Neutrophil (primary cell): ENCODE results near the gene RAD51AP1.
"Not testable (repeated sequence)": the region's sequence is repeated elsewhere in the genome, so short reads cannot be mapped to it uniquely, and the experiment has no call there.

ENCODE experiments used
- H3K27ac ChIP-seq: fragments of 200-600 bp; sonication (generic); 2 replicates; pipeline ENCODE4 v1.5.1; 2016; ENCODE audit warnings: mild to moderate bottlenecking, moderate library complexity
- H3K27me3 ChIP-seq: fragments of 200-600 bp; sonication (generic); 2 replicates; pipeline ENCODE4 v1.6.0; 2016; ENCODE audit warnings: mild to moderate bottlenecking
- H3K36me3 ChIP-seq: fragments of 200-600 bp; sonication (generic); 2 replicates; pipeline ENCODE4 v1.5.1; 2017
- H3K4me1 ChIP-seq, 2 experiments: fragments of 200-600 bp in 1 of 2; sonication (generic) in 1 of 2; 1 replicate in 1 of 2; 2 replicates in 1 of 2; pipeline versions ENCODE4 v1.5.1 to v1.6.1; 2013 to 2016; ENCODE audit warnings: low read depth in 1 of 2, low read length in 1 of 2, mild to moderate bottlenecking in 1 of 2, moderate library complexity in 1 of 2; ENCODE audit not compliant: control insufficient read depth in 1 of 2, insufficient read depth in 1 of 2
- H3K4me3 ChIP-seq, 2 experiments: fragments of 200-600 bp in 1 of 2; sonication (generic) in 1 of 2; 1 replicate in 1 of 2; 2 replicates in 1 of 2; pipeline ENCODE4 v1.5.1; 2013 to 2016; ENCODE audit warnings: low read depth in 1 of 2, low read length in 1 of 2, mild to moderate bottlenecking in 1 of 2, moderate library complexity in 1 of 2
- H3K9me3 ChIP-seq: fragments of 200-600 bp; sonication (generic); 2 replicates; pipeline ENCODE4 v1.5.1; 2016
- TF ChIP-seq, protein P1 (sequence below): fragments of 200-600 bp; sonication (generic); IDR thresholded peaks from 2 replicates; pipeline ENCODE4 v1.5.1; 2016; ENCODE audit warnings: antibody characterized with exemption

The RAD51AP1 gene

DNA sequence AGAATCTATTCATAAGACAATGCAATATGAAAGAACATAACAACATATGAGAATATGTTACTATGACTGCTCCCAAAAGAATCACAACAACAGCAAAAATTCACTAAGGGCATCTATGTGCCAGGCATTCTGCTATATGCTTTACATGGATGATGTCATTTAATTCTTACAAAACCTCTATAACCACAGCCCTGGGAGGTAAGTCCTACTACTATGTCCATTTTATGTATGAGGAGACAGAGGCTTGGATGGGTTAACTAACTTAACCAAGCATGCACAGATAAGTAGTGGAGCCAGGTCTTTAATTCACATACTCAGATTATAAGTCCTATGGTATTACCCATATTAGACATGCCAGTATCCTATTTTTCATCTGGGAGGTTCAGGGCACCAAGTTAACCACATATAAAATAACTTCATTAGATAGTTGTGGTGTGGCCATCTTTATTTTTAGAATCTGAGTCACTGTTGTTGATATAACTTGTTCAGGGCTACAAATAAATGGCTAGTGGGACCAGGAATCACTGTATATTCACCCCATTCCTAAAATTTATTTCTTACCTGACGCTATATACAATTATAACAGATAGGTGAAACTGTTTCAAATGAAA lies 33.2 kb upstream of the RAD51AP1 start:
- Histone ChIP-seq H3K36me3 (peaks cover 42% of the 10 kb centered on the region), H3K27ac (no peak overlapping the region), H3K4me3 (no peak overlapping the region), H3K27me3 (no peaks in the 10 kb centered on the region), H3K9me3 (no peaks in the 10 kb centered on the region), H3K4me1 (no peaks in the 10 kb centered on the region)
- TF ChIP-seq, protein P1, sequence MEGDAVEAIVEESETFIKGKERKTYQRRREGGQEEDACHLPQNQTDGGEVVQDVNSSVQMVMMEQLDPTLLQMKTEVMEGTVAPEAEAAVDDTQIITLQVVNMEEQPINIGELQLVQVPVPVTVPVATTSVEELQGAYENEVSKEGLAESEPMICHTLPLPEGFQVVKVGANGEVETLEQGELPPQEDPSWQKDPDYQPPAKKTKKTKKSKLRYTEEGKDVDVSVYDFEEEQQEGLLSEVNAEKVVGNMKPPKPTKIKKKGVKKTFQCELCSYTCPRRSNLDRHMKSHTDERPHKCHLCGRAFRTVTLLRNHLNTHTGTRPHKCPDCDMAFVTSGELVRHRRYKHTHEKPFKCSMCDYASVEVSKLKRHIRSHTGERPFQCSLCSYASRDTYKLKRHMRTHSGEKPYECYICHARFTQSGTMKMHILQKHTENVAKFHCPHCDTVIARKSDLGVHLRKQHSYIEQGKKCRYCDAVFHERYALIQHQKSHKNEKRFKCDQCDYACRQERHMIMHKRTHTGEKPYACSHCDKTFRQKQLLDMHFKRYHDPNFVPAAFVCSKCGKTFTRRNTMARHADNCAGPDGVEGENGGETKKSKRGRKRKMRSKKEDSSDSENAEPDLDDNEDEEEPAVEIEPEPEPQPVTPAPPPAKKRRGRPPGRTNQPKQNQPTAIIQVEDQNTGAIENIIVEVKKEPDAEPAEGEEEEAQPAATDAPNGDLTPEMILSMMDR, result no peak

DNA sequence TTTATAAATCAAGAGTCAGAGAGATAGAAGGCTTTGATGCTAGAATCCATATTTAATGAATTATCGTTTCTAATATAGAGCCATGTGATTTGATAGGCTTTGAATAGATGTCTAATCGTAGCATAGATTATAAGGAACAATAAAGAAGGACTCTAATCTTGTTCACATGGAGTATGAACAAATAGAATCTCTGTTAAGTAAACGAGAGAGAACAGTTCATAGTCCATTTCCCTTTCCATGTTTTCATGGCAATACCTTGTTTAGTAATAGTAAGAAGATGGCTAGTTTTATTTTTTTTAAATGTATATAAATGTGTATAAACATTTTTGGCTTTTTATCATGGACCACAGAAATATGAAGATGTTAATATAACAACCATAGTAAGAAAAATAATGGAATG lies 32.3 kb upstream of the RAD51AP1 start:
- Histone ChIP-seq H3K4me3 (no peak overlapping the region), H3K27ac (no peak overlapping the region), H3K9me3 (no peaks in the 10 kb centered on the region), H3K4me1 (no peaks in the 10 kb centered on the region), H3K27me3 (no peaks in the 10 kb centered on the region), H3K36me3 (peaks cover 35% of the 10 kb centered on the region)
- TF ChIP-seq, protein P1, result no peak

DNA sequence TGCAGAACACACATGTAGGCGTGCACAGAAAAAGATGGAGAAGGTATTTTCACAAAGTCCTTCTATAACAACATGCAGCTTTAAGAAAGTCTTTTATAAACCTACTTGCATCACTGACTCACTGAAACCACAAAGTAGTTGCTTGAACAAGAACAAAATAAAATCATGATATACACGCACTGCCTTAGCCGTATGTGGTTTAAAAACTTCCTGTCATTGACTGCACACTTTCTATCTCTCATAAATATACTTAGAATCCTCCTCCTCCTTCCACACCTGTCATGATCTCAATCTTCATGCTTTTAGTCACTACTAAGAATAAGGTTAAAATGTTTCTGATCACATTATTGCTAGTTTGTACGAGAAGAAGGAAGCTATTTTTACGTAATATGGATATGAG lies 31.8 kb upstream of the RAD51AP1 start:
- TF ChIP-seq, protein P1, result no peak
- Histone ChIP-seq H3K4me1 (no peaks in the 10 kb centered on the region), H3K9me3 (no peaks in the 10 kb centered on the region), H3K27me3 (no peaks in the 10 kb centered on the region), H3K36me3 (peaks cover 31% of the 10 kb centered on the region), H3K27ac (no peak overlapping the region), H3K4me3 (no peak overlapping the region)

DNA sequence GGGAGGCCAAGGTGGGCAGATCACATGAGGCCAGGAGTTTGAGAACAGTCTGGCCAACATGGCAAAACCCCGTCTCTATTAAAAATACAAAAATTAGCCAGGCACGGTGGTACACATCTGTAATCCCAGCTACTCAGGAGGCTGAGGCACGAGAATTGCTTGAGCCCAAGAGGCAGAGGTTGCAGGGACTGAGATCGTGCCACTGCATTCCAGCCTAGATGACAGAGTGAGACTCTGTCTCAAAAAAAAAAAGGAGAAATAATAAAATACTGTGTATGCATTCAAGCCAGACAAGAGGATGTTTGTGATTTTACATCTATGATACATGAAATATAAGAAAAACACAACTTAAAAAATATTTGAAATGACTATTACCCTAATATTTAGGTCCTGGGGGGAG lies 30.2 kb upstream of the RAD51AP1 start:
- not testable (repeated sequence) for H3K4me1 ChIP-seq, H3K27me3 ChIP-seq, H3K4me3 ChIP-seq, H3K9me3 ChIP-seq, H3K27ac ChIP-seq
- H3K36me3 ChIP-seq, result peaks cover 17% of the 10 kb centered on the region

DNA sequence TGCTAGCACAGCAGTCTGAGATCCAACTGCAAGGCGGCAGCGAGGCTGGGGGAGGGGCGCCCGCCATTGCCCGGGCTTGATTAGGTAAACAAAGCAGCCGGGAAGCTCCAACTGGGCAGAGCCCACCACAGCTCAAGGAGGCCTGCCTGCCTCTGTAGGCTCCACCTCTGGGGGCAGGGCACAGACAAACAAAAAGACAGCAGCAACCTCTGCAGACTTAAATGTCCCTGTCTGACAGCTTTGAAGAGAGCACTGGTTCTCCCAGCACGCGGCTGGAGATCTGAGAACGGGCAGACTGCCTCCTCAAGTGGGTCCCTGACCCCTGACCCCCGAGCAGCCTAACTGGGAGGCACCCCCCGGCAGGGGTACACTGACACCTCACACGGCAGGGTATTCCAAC lies 29.4 kb upstream of the RAD51AP1 start:
- not testable (repeated sequence) for H3K27me3 ChIP-seq, H3K4me3 ChIP-seq, H3K27ac ChIP-seq, H3K9me3 ChIP-seq, H3K4me1 ChIP-seq
- H3K36me3 ChIP-seq, result peaks cover 11% of the 10 kb centered on the region

DNA sequence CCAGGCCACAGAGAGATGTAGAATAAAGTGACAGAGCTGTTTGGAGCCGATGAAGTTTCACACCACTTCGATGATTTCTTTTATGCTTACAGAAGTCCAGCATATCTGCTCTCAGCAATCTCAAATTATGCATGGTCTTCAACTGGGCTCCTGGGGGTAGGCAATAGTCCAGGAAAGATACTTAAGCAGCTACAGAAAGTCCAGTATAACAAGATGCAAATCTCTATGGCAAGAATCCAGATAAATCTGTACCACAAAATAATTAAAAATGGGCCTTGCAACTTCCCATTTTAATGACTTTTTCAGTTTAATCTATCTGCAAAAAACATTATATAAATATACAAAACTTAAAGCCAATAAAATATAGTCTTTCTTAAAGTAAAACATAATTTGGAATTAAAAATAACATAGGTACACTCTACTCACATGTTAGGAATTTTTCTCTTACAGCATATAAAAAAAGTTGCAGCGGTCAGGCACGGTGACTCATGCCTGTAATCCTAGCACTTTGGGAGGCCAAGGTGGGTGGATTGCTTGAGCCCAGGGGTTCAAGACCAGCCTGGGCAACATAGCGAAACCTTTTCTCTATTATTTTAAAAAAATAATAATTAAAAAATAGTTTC lies 20.5 kb upstream of the RAD51AP1 start:
- H3K27ac ChIP-seq, result no peak overlapping the region
- no peaks in the 10 kb centered on the region for H3K27me3 ChIP-seq
- H3K4me3 ChIP-seq, result no peak overlapping the region
- H3K9me3 ChIP-seq, result no peaks in the 10 kb centered on the region
- no peaks in the 10 kb centered on the region for H3K4me1 ChIP-seq
- H3K36me3 ChIP-seq, result peaks cover 28% of the 10 kb centered on the region
- TF ChIP-seq, protein P1, result no peak

DNA sequence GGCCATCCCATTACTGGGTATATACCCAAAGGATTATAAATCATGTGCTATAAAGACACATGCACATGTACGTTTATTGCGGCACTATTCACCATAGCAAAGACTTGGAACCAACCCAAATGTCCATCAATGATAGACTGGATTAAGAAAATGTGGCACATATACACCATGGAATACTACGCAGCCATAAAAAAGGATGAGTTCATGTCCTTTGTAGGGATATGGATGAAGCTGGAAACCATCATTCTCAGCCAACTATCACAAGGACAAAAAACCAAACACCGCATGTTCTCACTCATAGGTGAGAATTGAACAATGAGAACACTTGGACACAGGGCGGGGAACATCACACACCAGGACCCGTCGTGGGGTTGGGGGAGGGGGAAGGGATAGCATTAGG lies 15.2 kb upstream of the RAD51AP1 start:
- H3K36me3 ChIP-seq, result peaks cover 14% of the 10 kb centered on the region
- not testable (repeated sequence) for H3K27ac ChIP-seq, H3K4me1 ChIP-seq, H3K9me3 ChIP-seq, H3K27me3 ChIP-seq, H3K4me3 ChIP-seq
